ENCODE measurements around the gene CD44.

Gene CD44

GRCh38 chr11:35272391-35272902, 133.5 kb downstream of the CD44 start:
- ChIA-PET POLR2A (no interaction called here), CTCF (interaction anchor here (0.9 to 3.1 kb wide), 7 partner anchors 22 to 760 kb away, joined by 3 to 12 read pairs (median 3); no protein-coding TSS in a partner anchor)
- TF ChIP-seq CTCF (IDR thresholded peaks at IDR 0.05; ENCODE audit: control extremely low read depth, extremely low read depth, low read depth, missing control alignments), result no peak
- peak; percentile 68 for DNase-seq (ENCODE audit: extremely low spot score)

GRCh38 chr11:35274909-35275785, 136.2 kb downstream of the CD44 start:
- CTCF ChIA-PET, result interaction anchor here (0.9 to 2.6 kb wide), 7 partner anchors 11 to 30 kb away, joined by 3 to 11 read pairs (median 3); no protein-coding TSS in a partner anchor
- no peak for DNase-seq (ENCODE audit: extremely low spot score)
- TF ChIP-seq CTCF (IDR thresholded peaks at IDR 0.05; ENCODE audit: control extremely low read depth, extremely low read depth, low read depth, missing control alignments), result no peak
- POLR2A ChIA-PET, result interaction anchor here (0.6 kb wide), 1 partner anchor 21 kb away, joined by 3 read pairs; no protein-coding TSS in a partner anchor

GRCh38 chr11:35275786-35276170, 136.8 kb downstream of the CD44 start:
- CTCF ChIA-PET, result interaction anchor here (0.6 to 1.6 kb wide), 7 partner anchors 10 to 30 kb away, joined by 3 to 5 read pairs (median 3); no protein-coding TSS in a partner anchor
- no peak for DNase-seq (ENCODE audit: extremely low spot score)
- POLR2A ChIA-PET, result interaction anchor here (0.7 kb wide), 1 partner anchor 51 kb away, joined by 5 read pairs; no protein-coding TSS in a partner anchor

GRCh38 chr11:35276396-35277145, 137.6 kb downstream of the CD44 start:
- POLR2A ChIA-PET, result interaction anchor here (0.7 kb wide), 1 partner anchor 51 kb away, joined by 5 read pairs; no protein-coding TSS in a partner anchor
- DNase-seq (ENCODE audit: extremely low spot score), result no peak
- TF ChIP-seq CTCF (IDR thresholded peaks at IDR 0.05; ENCODE audit: control extremely low read depth, extremely low read depth, low read depth, missing control alignments), result no peak
- CTCF ChIA-PET, result interaction anchor here (0.6 to 1.6 kb wide), 5 partner anchors 9 to 30 kb away, joined by 3 read pairs; no protein-coding TSS in a partner anchor

More at GRCh38 chr11:35275786-35276170, 136.8 kb downstream of the CD44 start:
- TF ChIP-seq CTCF (IDR thresholded peaks at IDR 0.05; ENCODE audit: control extremely low read depth, extremely low read depth, low read depth, missing control alignments), result no peak

- ChIA-PET POLR2A (no interaction called here), CTCF (interaction anchor here (1.3 kb wide), 1 partner anchor 31 kb away, joined by 4 read pairs; no protein-coding TSS in a partner anchor)
- DNase-seq (ENCODE audit: extremely low spot score), result no peak
- no peak for TF ChIP-seq CTCF (IDR thresholded peaks at IDR 0.05; ENCODE audit: control extremely low read depth, extremely low read depth, low read depth, missing control alignments)
Measured at GRCh38 chr11:35277827-35278226, 138.9 kb downstream of the CD44 start.

GRCh38 chr11:35280727-35281126, 141.8 kb downstream of the CD44 start:
- TF ChIP-seq CTCF (IDR thresholded peaks at IDR 0.05; ENCODE audit: control extremely low read depth, extremely low read depth, low read depth, missing control alignments), result no peak
- DNase-seq (ENCODE audit: extremely low spot score), result no peak
- ChIA-PET CTCF (interaction anchor here (1.1 to 1.7 kb wide), 4 partner anchors 17 to 43 kb away, joined by 3 to 4 read pairs (median 3); no protein-coding TSS in a partner anchor), POLR2A (no interaction called here)

Data from GM10248 (cell line).